Measurements from ENCODE around the gene MYH11. TPM values are rescaled to one million over a fixed set of nuclear protein-coding genes. Genes with fewer than 3 reads are reported as not detected.

Gene MYH11
- total and polyA plus RNA-seq, 2 experiments from 2014 or later, result 1.6 to 5.9 TPM

GRCh38 chr16:15894571-15895374 lies 37.9 kb upstream of the MYH11 start:
- no peaks in the 10 kb centered on the region for H4K20me1 ChIP-seq (replicated peaks; ENCODE audit: insufficient read depth)
- H3K36me3 ChIP-seq (ENCODE audit: insufficient read depth), result no peaks in the 10 kb centered on the region
- Mint-ChIP-seq H3K27ac (no peak overlapping the region), H3K9me3 (no peaks in the 10 kb centered on the region; the same call in 2 of the 3 replicates), H3K36me3 (ENCODE audit: low read depth) (no peaks in the 10 kb centered on the region), H3K27me3 (ENCODE audit: insufficient read depth, low read depth, poor library complexity) (peaks cover 4% of the 10 kb centered on the region), H3K4me3 (no peak overlapping the region), H3K4me1 (peaks cover 3% of the 10 kb centered on the region; the same call in 1 of the 3 replicates)
- H3K9me2 ChIP-seq (ENCODE audit: insufficient read depth), result no peaks in the 10 kb centered on the region
- TF ChIP-seq REST (IDR thresholded peaks at IDR 0.05; ENCODE audit: unreplicated experiment) (no peak), ZNF114 (CRISPR knock-in tag; IDR thresholded peaks at IDR 0.05) (no peak)
- no peak overlapping the region for H3K4me2 ChIP-seq
- H3K4me3 ChIP-seq, result no peak overlapping the region
- DNase-seq (ENCODE audit: low spot score) (no peak), ATAC-seq (no peak)
- no peaks in the 10 kb centered on the region for H3K27me3 ChIP-seq (ENCODE audit: insufficient read depth)
- H3K79me2 ChIP-seq (replicated peaks; ENCODE audit: insufficient read depth), result no peaks in the 10 kb centered on the region
- no peak overlapping the region for H3K27ac ChIP-seq (ENCODE audit: low read depth)
- H3K4me1 ChIP-seq (ENCODE audit: insufficient read depth), result no peaks in the 10 kb centered on the region
- no peaks in the 10 kb centered on the region for H3F3A ChIP-seq (replicated peaks; ENCODE audit: low read depth)
- no peak overlapping the region for H2AFZ ChIP-seq

- Histone ChIP-seq H3K27ac (ENCODE audit: low read depth) (no peak overlapping the region), H4K20me1 (replicated peaks; ENCODE audit: insufficient read depth) (0 out of 2 replicates have a peak, but pooled peaks cover 5% of the 10 kb centered on the region), H3K27me3 (ENCODE audit: insufficient read depth) (no peaks in the 10 kb centered on the region), H3F3A (replicated peaks; ENCODE audit: low read depth) (peaks cover 5% of the 10 kb centered on the region; the same call in 1 of the 2 replicates), H3K4me1 (ENCODE audit: insufficient read depth) (peaks cover 5% of the 10 kb centered on the region; the same call in 1 of the 2 replicates), H3K4me3 (no peak overlapping the region), H3K36me3 (ENCODE audit: insufficient read depth) (no peaks in the 10 kb centered on the region), H3K79me2 (replicated peaks; ENCODE audit: insufficient read depth) (peaks cover 17% of the 10 kb centered on the region), H3K9me2 (ENCODE audit: insufficient read depth) (no peaks in the 10 kb centered on the region), H2AFZ (no peak overlapping the region), H3K4me2 (no peak overlapping the region)
- Mint-ChIP-seq H3K4me1 (peaks cover 11% of the 10 kb centered on the region), H3K27me3 (ENCODE audit: insufficient read depth, low read depth, poor library complexity) (peaks cover 4% of the 10 kb centered on the region), H3K4me3 (no peak overlapping the region), H3K27ac (no peak overlapping the region), H3K36me3 (ENCODE audit: low read depth) (no peaks in the 10 kb centered on the region; the same call in 2 of the 3 replicates), H3K9me3 (no peaks in the 10 kb centered on the region; the same call in 2 of the 3 replicates)
- ATAC-seq (no peak), DNase-seq (ENCODE audit: low spot score) (no peak)
- TF ChIP-seq ZNF331 (CRISPR knock-in tag; IDR thresholded peaks at IDR 0.05; ENCODE audit: low read depth) (no peak), REST (IDR thresholded peaks at IDR 0.05; ENCODE audit: unreplicated experiment) (no peak), CTCF (conservative IDR thresholded peaks at IDR 0.05; ENCODE audit: low read depth in 2 of 2) (no peak)
Measured at GRCh38 chr16:15891508-15891907, 34.7 kb upstream of the MYH11 start.
